RWPE2 (cell line): ENCODE data around the gene WDR89.
"Not testable (repeated sequence)": the region's sequence is repeated elsewhere in the genome, so short reads cannot be mapped to it uniquely, and the experiment has no call there.

Experiments
- ATAC-seq: fragments of 200-7000 bp; cut with Tn5 transposase; 3 replicates; pipeline ENCODE4 v1.9.1; 2021; ENCODE audit warnings: low read depth
- DNase-seq: peaks from one replicate; pipeline ENCODE4 v3.0.0-alpha.2; 2020; ENCODE audit warnings: low spot score
- H3K27ac ChIP-seq: fragments of 450-650 bp; 2 replicates; pipeline ENCODE4 v1.5.1; 2017; ENCODE audit warnings: mild to moderate bottlenecking; ENCODE audit not compliant: poor library complexity, severe bottlenecking
- H3K27me3 ChIP-seq: fragments of 250-450 bp; sonication (Bioruptor Pico); 2 replicates; pipeline ENCODE4 v1.5.1; 2021; ENCODE audit warnings: mild to moderate bottlenecking, moderate library complexity; ENCODE audit not compliant: insufficient read depth, poor library complexity, severe bottlenecking
- H3K36me3 ChIP-seq: fragments of 250-450 bp; sonication (Bioruptor Pico); 2 replicates; pipeline ENCODE4 v1.5.1; 2020; ENCODE audit warnings: low read depth, mild to moderate bottlenecking, moderate library complexity
- H3K4me1 ChIP-seq: fragments of 250-450 bp; sonication (Bioruptor Pico); 2 replicates; pipeline ENCODE4 v1.5.1; 2021; ENCODE audit warnings: mild to moderate bottlenecking, moderate library complexity; ENCODE audit not compliant: insufficient read depth, poor library complexity, severe bottlenecking
- H3K4me3 ChIP-seq: fragments of 250-450 bp; sonication (Bioruptor Pico); 2 replicates; pipeline ENCODE4 v1.5.1; 2021; ENCODE audit warnings: mild to moderate bottlenecking, moderate library complexity; ENCODE audit not compliant: severe bottlenecking
- H3K9me3 ChIP-seq: fragments of 250-450 bp; sonication (Bioruptor Pico); 2 replicates; pipeline ENCODE4 v1.5.1; 2021; ENCODE audit warnings: mild to moderate bottlenecking, moderate library complexity; ENCODE audit not compliant: severe bottlenecking
- TF ChIP-seq, protein P1 (sequence below): fragments of 450-650 bp; IDR thresholded peaks from one replicate; pipeline ENCODE4 v1.5.1; 2017; ENCODE audit warnings: mild to moderate bottlenecking, moderate library complexity; ENCODE audit not compliant: poor library complexity, severe bottlenecking

Gene WDR89

DNA sequence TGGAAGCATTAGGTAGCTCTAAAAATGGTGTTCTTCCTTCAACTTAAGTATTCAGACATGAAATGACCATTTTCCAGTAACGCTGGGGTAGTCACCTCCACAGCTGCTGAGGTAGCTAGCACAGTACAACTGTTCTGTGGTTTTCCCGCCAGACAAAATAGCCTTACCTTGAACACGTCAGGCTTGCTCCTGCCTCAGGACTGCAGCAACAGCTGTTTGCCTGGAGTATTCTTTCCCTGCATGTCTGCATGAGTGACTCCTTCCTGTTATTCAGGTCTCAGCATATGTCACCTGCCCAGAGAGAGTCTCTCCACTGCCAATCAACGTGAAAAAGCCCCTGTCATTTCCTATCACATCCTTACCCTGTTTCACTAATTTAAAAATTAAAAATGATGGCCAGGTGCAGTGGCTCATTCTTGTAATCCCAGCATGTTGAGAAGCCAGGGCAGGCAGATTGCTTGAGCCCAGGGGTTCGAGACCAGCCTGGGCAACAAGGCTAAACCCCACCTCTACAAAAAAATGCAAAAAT is 37.9 kb downstream of the WDR89 start:
- Histone ChIP-seq H3K4me3 (no peak overlapping the region), H3K4me1 (no peaks in the 10 kb centered on the region), H3K27ac (no peak overlapping the region), H3K9me3 (no peaks in the 10 kb centered on the region), H3K36me3 (peaks cover 39% of the 10 kb centered on the region), H3K27me3 (no peaks in the 10 kb centered on the region)
- ATAC-seq (no peak), DNase-seq (no peak)
- TF ChIP-seq, protein P1, sequence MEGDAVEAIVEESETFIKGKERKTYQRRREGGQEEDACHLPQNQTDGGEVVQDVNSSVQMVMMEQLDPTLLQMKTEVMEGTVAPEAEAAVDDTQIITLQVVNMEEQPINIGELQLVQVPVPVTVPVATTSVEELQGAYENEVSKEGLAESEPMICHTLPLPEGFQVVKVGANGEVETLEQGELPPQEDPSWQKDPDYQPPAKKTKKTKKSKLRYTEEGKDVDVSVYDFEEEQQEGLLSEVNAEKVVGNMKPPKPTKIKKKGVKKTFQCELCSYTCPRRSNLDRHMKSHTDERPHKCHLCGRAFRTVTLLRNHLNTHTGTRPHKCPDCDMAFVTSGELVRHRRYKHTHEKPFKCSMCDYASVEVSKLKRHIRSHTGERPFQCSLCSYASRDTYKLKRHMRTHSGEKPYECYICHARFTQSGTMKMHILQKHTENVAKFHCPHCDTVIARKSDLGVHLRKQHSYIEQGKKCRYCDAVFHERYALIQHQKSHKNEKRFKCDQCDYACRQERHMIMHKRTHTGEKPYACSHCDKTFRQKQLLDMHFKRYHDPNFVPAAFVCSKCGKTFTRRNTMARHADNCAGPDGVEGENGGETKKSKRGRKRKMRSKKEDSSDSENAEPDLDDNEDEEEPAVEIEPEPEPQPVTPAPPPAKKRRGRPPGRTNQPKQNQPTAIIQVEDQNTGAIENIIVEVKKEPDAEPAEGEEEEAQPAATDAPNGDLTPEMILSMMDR = no peak

DNA sequence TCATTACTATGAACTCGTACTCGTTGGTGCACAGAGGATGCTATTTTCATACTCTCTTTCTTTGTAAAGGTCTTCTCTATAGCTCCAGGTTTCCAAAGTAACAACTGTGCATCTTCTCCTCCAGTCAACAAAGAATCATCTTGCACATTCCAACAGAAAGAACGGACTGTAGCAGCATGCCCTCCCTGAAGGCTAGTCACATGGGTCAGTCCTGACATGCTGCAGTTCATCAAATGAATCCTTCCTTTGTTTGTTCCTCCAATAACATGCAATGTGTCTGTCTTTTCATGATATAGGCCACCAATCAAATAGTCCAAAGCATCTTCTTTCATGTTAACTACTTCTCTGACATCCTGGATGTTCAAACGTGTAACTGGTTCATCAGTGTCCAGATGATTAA is 42.9 kb downstream of the WDR89 start:
- Histone ChIP-seq H3K4me1 (no peaks in the 10 kb centered on the region), H3K9me3 (peaks cover under 1% of the 10 kb centered on the region), H3K36me3 (peaks cover 52% of the 10 kb centered on the region), H3K27me3 (no peaks in the 10 kb centered on the region), H3K4me3 (no peak overlapping the region), H3K27ac (no peak overlapping the region)
- no peak for DNase-seq
- no peak for ATAC-seq
- TF ChIP-seq, protein P1 = no peak

DNA sequence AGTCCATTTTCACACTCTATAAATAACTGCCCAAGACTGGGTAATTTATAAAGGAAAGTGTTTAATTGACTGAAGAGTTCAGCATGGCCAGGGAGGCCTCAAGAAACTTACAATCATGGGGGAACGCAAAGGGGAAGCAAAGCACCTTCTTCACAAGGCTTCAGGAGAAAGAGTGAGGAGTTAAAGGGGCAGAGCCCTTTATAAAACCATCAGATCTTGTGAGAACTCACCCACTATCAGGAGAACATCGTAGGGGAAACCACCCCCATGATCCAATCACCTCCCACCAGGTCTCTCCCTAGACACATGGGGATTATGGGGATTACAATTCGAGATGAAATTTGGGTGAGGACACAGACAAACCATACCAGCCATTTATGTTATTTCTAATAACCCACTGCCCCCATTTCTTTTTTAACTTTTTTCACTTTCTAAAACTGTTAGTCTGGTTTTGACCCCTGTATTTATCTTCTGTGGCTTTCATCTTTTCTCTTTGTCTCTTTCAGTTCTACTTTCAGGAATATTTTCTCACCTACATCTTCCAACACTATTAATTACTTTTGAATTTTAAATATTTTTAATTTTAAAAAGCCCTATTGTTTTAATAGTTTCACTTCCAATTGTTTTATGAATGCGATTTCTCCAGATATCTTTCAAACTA is 44.5 kb downstream of the WDR89 start:
- Histone ChIP-seq H3K27me3 (no peaks in the 10 kb centered on the region), H3K36me3 (peaks cover 46% of the 10 kb centered on the region), H3K27ac (no peak overlapping the region), H3K4me1 (no peaks in the 10 kb centered on the region), H3K9me3 (peaks cover 6% of the 10 kb centered on the region), H3K4me3 (no peak overlapping the region)
- no peak for ATAC-seq
- TF ChIP-seq, protein P1 = no peak
- no peak for DNase-seq

DNA sequence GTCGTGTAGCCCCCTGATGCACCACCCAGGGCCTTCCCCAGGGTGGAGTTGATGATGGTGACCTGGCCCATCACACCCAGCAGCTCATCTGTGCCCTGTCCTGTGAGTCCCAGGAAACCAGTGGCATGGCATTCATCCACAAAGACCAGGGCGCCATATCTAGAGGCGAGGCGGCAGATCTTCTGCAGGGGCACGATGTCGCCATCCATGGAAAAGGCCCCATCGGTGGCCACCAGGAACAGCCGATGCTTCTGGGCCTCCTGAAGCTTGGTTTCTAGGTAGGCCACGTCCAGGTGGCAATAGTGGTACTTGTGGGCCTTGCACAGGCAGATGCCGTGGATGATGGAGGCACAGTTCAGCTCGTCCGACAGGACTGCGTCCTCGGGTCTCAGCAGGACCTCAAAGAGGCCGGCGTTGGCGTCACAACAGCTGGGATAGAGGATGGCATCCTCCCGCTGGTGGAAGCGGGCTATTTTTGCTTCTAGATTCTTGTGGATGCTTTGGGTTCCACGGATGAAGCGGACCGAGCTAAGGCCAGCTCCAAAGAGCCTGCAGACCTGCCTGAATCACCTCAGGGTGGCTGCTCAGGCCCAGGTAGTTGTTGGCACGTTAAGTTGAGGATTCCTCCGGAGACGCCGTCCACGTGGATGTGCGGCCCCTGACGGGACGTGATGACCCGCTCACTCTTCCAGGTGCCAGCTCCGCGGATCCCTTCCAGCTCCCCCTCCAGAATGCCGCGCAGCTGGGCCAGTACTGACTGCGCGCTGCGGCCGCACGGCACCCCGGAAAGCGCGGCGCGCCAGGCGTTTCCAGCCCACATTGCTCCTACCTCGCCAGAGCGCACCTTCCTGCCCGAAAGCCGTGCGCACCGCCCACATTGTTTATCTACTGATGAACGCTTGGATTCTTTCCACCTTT is 47.0 kb downstream of the WDR89 start:
- Histone ChIP-seq H3K36me3 (peaks cover 31% of the 10 kb centered on the region), H3K27ac (no peak overlapping the region), H3K4me1 (no peaks in the 10 kb centered on the region), H3K27me3 (no peaks in the 10 kb centered on the region), H3K4me3 (no peak overlapping the region), H3K9me3 (peaks cover 6% of the 10 kb centered on the region)
- DNase-seq = no peak
- TF ChIP-seq, protein P1 = no peak
- peak; percentile 12; the same call in 1 of the 3 replicates for ATAC-seq

DNA sequence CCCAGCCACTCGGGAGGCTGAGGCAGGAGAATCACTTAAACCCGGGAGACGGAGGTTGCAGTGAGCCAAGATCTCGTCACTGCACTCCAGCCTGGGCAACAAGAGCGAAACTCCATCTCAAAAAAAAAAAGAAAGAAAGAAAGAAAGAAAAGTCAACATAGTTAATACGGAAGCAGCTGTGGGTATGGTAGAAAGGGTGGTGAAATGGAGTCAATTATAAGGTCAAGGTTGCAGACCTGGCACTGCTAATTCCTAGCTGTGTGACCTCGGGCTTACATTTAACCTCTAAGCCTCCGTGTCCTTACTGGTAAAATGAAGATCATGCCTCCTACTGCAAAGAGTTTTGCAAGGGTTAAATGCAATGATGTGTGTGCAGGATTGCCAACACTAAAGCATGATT is 58.6 kb downstream of the WDR89 start:
- not testable (repeated sequence) for H3K9me3 ChIP-seq, H3K27ac ChIP-seq, H3K4me3 ChIP-seq, H3K36me3 ChIP-seq, H3K4me1 ChIP-seq, H3K27me3 ChIP-seq, ATAC-seq, DNase-seq
